ENCODE measurements around the gene ZNF276. TPM values are rescaled to one million over a fixed set of nuclear protein-coding genes. Genes with fewer than 3 reads are reported as not detected.
"Not testable (repeated sequence)": the region's sequence is repeated elsewhere in the genome, so short reads cannot be mapped to it uniquely, and the experiment has no call there.

The ZNF276 gene
- total RNA-seq, 1 donor from 2014 or later = 79.0 TPM

- intact Hi-C loops (cut with micrococcal nuclease) = no loop called here
Observed at GRCh38 chr16:89695086-89695874, 26.1 kb upstream of the ZNF276 start.

- intact Hi-C loops (cut with micrococcal nuclease) = no loop called here
Observed at GRCh38 chr16:89695875-89696669, 25.3 kb upstream of the ZNF276 start.

GRCh38 chr16:89696670-89697128 is 24.6 kb upstream of the ZNF276 start:
- intact Hi-C loops (cut with micrococcal nuclease) = no loop called here

- intact Hi-C loops (cut with micrococcal nuclease) = no loop called here
Observed at GRCh38 chr16:89697161-89697615, 24.1 kb upstream of the ZNF276 start.

GRCh38 chr16:89697616-89698331 is 23.6 kb upstream of the ZNF276 start:
- intact Hi-C loops (cut with micrococcal nuclease) = no loop called here

- intact Hi-C loops (cut with micrococcal nuclease) = not testable (repeated sequence)
Observed at GRCh38 chr16:89698717-89699116, 22.6 kb upstream of the ZNF276 start.

GRCh38 chr16:89699629-89700099 is 21.7 kb upstream of the ZNF276 start:
- intact Hi-C loops (cut with micrococcal nuclease) = loop anchor here (1.0 to 5.0 kb wide), 5 partner anchors 12 to 175 kb away; partner anchors contain the start of genes CHMP1A and SPATA33

- intact Hi-C loops (cut with micrococcal nuclease) = loop anchor here (1.0 to 5.0 kb wide), 5 partner anchors 13 to 174 kb away; partner anchors contain the start of genes CHMP1A and SPATA33
Observed at GRCh38 chr16:89700100-89700648, 21.2 kb upstream of the ZNF276 start.

GRCh38 chr16:89700649-89701424 is 20.5 kb upstream of the ZNF276 start:
- intact Hi-C loops (cut with micrococcal nuclease) = loop anchor here (1.0 to 5.0 kb wide), 6 partner anchors 14 to 173 kb away; partner anchors contain the start of genes CHMP1A and SPATA33

- intact Hi-C loops (cut with micrococcal nuclease) = loop anchor here (1.0 to 5.0 kb wide), 3 partner anchors 35 to 127 kb away; partner anchors contain the start of genes CHMP1A and SPATA33
Observed at GRCh38 chr16:89701425-89702406, 19.6 kb upstream of the ZNF276 start, which contains the start of gene SPATA2L. TSS of gene SPATA2L (minus strand) at chr16:89701705. CDS start at chr16:89701232, 473 bp downstream.

GRCh38 chr16:89704281-89704680 is 17.1 kb upstream of the ZNF276 start:
- intact Hi-C loops (cut with micrococcal nuclease) = loop anchor here (5.0 kb wide), 1 partner anchor 47 kb away; the partner anchor contains the start of genes CHMP1A and SPATA33

- intact Hi-C loops (cut with micrococcal nuclease) = no loop called here
Observed at GRCh38 chr16:89705006-89705405, 16.3 kb upstream of the ZNF276 start.

- intact Hi-C loops (cut with micrococcal nuclease) = loop anchor here (1.0 kb wide), 3 partner anchors 87 to 204 kb away; no protein-coding TSS in a partner anchor
Observed at GRCh38 chr16:89706518-89707260, 14.6 kb upstream of the ZNF276 start.

- intact Hi-C loops (cut with micrococcal nuclease) = no loop called here
Observed at GRCh38 chr16:89707695-89708094, 13.6 kb upstream of the ZNF276 start.

GRCh38 chr16:89708481-89708931 is 12.8 kb upstream of the ZNF276 start:
- intact Hi-C loops (cut with micrococcal nuclease) = no loop called here

GRCh38 chr16:89709166-89709565 is 12.2 kb upstream of the ZNF276 start:
- intact Hi-C loops (cut with micrococcal nuclease) = no loop called here

- intact Hi-C loops (cut with micrococcal nuclease) = no loop called here
Observed at GRCh38 chr16:89709716-89710432, 11.5 kb upstream of the ZNF276 start.

All from T-helper 2 cell treated with Interferon-gamma antibody and Interleukin-4, amounts not matched to agents 100 ng/mL and 5 ng/mL, for 36 hours (primary cell).